Activated CD4-positive, alpha-beta memory T cell treated with anti-CD3 and anti-CD28 coated beads for 36 hours (primary cell): Measurements from ENCODE around the gene TENT5A. TPM values are rescaled to one million over a fixed set of nuclear protein-coding genes. Genes with fewer than 3 reads are reported as not detected.

ENCODE experiments used
- CTCF ChIA-PET: fragments of 350-600 bp; sonication (Branson Sonifier 250); formaldehyde crosslinking; loops from one replicate; lab custom pipeline; 2021; ENCODE audit warnings: antibody characterized with exemption, inconsistent platforms; lab: Charles Lee
- POLR2A ChIA-PET: fragments of 350-600 bp; sonication (Branson Sonifier 250); formaldehyde crosslinking; loops from one replicate; lab custom pipeline; 2021; ENCODE audit warnings: antibody characterized with exemption; lab: Charles Lee
- DNase-seq: peaks from one replicate; pipeline ENCODE4 v3.0.0-alpha.2; 2020
- H3K27ac Mint-ChIP-seq: one replicate; pipeline ENCODE4 v1.8.0; 2021; ENCODE audit warnings: mixed read lengths
- H3K27me3 Mint-ChIP-seq: one replicate; pipeline ENCODE4 v1.8.0; 2021; ENCODE audit warnings: mixed read lengths
- H3K36me3 Mint-ChIP-seq: one replicate; pipeline ENCODE4 v1.8.0; 2021; ENCODE audit warnings: mixed read lengths
- H3K4me1 Mint-ChIP-seq: one replicate; pipeline ENCODE4 v1.8.0; 2021; ENCODE audit warnings: low read depth, mixed read lengths
- H3K4me3 Mint-ChIP-seq: one replicate; pipeline ENCODE4 v1.8.0; 2021; ENCODE audit warnings: mild to moderate bottlenecking, mixed read lengths
- H3K9me3 Mint-ChIP-seq: one replicate; pipeline ENCODE4 v1.8.0; 2021; ENCODE audit warnings: mixed read lengths
- intact Hi-C: fragments of 100-400 bp; cut with micrococcal nuclease; formaldehyde crosslinking; loops from one replicate; pipeline ENCODE4 v1.15.1; 2023
- total RNA-seq, 2 experiments: library from RNA; stranded (reverse); gene quantifications; one replicate each; pipeline ENCODE4 v1.2.3, GENCODE V29; 2021

The TENT5A gene
- total RNA-seq: 1 to 10 TPM in 1 of 2 experiments, under 1 TPM in 1; 0.51 to 1.1 TPM

- peaks cover 17% of the 10 kb centered on the region for H3K27me3 Mint-ChIP-seq
- intact Hi-C loops: loop anchor here (1.0 to 5.0 kb wide), 9 partner anchors 20 to 1805 kb away; partner anchors contain the start of genes BCKDHB, ELOVL4, IBTK and TTK
- POLR2A ChIA-PET: interaction anchor here (0.8 kb wide), 1 partner anchor 25 kb away, joined by 3 read pairs; no protein-coding TSS in a partner anchor
These were observed at the start of gene TENT5A for GRCh38 chr6:81752084-81752920. TSS of gene TENT5A (minus strand) at chr6:81752681. CDS start at chr6:81752141, 540 bp downstream.

DNA sequence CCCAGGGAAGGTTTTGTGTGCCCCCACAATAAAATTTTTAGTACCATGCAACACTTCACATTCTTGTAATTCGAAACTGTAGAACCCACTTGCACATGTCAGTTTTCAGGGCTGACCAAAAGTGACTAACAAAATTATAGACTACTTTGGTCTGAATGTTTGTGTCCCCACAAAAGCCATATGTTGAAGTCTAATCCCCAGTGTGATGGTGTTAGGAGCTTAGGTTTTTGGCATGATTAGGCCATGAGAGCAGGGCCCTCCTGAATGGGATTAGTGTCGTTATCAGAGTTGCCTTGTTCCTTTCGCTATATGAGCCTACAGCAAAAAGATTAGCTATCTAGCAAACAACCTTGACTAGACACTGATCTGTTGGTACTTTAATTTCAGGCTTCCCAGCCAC, 49.0 kb upstream of the TENT5A start:
- CTCF ChIA-PET: no interaction called here
- POLR2A ChIA-PET: no interaction called here
- H3K4me3 Mint-ChIP-seq: no peak overlapping the region
- no peaks in the 10 kb centered on the region for H3K4me1 Mint-ChIP-seq
- peaks cover 3% of the 10 kb centered on the region for H3K27me3 Mint-ChIP-seq
- no peak for DNase-seq
- H3K9me3 Mint-ChIP-seq: no peaks in the 10 kb centered on the region
- no peaks in the 10 kb centered on the region for H3K36me3 Mint-ChIP-seq
- intact Hi-C loops: no loop called here
- H3K27ac Mint-ChIP-seq: no peak overlapping the region

More at GRCh38 chr6:81752084-81752920, at the start of gene TENT5A:
- peak within 1 kb of the TSS; percentile 85 for H3K4me3 Mint-ChIP-seq
- peak; percentile 89 for DNase-seq
- peaks cover 1% of the 10 kb centered on the region for H3K36me3 Mint-ChIP-seq
- peak within 1 kb of the TSS; percentile 72 for H3K27ac Mint-ChIP-seq
- peaks cover 33% of the 10 kb centered on the region for H3K4me1 Mint-ChIP-seq
- no peaks in the 10 kb centered on the region for H3K9me3 Mint-ChIP-seq
- CTCF ChIA-PET: interaction anchor here (0.7 to 2.3 kb wide), 5 partner anchors 25 to 1742 kb away, joined by 3 to 13 read pairs (median 3); no protein-coding TSS in a partner anchor

- Mint-ChIP-seq H3K9me3 (no peaks in the 10 kb centered on the region), H3K4me3 (no peak overlapping the region), H3K27ac (no peak overlapping the region), H3K36me3 (no peaks in the 10 kb centered on the region), H3K4me1 (no peaks in the 10 kb centered on the region), H3K27me3 (peaks cover 3% of the 10 kb centered on the region)
- ChIA-PET POLR2A (no interaction called here), CTCF (interaction anchor here (0.6 kb wide), 1 partner anchor 206 kb away, joined by 3 read pairs; no protein-coding TSS in a partner anchor)
- intact Hi-C loops: no loop called here
- DNase-seq: no peak
These were observed 48.2 kb upstream of the TENT5A start for GRCh38 chr6:81800666-81801065.

DNA sequence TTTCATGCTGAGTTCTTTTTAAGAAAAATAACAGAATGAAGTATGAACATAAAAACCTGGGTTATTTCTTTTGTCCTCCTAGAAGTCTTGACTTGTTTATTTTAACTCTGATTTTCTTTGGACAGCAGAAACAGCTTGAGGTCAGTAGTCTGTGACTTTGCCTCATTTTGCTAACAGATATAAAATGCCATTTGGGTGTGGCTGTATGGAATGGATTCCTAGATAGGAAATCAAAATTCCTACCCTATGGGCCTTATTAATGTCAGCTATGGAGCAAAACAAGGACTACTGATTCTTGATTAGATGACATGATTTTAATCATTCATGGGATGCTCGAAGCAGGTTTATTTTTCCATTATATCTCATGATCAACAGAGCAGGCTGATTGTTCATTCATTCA, 46.8 kb upstream of the TENT5A start:
- Mint-ChIP-seq H3K36me3 (no peaks in the 10 kb centered on the region), H3K4me3 (no peak overlapping the region), H3K27me3 (no peaks in the 10 kb centered on the region), H3K4me1 (no peaks in the 10 kb centered on the region), H3K27ac (no peak overlapping the region), H3K9me3 (no peaks in the 10 kb centered on the region)
- POLR2A ChIA-PET: no interaction called here
- intact Hi-C loops: no loop called here
- CTCF ChIA-PET: no interaction called here
- no peak for DNase-seq

DNA sequence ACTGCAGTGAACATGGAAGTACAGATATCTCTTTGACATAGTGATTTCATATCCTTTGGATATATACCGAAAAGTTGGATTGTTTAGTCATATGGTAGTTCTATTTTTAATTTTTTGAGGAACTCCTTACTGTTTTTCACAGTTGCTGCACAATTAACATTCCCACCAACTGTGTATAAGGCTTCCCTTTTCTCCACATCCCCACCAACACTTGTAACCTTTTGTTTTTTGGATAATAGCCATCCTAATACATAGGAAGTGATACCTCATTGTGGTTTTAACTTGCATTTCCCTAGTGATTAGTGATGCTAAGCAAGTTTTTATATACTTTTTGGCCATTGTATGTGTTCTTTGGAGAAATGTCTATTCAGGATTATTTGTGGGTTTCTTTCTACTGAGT, 45.1 kb upstream of the TENT5A start:
- CTCF ChIA-PET: no interaction called here
- Mint-ChIP-seq H3K27me3 (peaks cover 4% of the 10 kb centered on the region), H3K9me3 (no peaks in the 10 kb centered on the region), H3K4me1 (no peaks in the 10 kb centered on the region), H3K27ac (no peak overlapping the region), H3K36me3 (no peaks in the 10 kb centered on the region), H3K4me3 (no peak overlapping the region)
- POLR2A ChIA-PET: no interaction called here
- intact Hi-C loops: no loop called here
- no peak for DNase-seq

DNA sequence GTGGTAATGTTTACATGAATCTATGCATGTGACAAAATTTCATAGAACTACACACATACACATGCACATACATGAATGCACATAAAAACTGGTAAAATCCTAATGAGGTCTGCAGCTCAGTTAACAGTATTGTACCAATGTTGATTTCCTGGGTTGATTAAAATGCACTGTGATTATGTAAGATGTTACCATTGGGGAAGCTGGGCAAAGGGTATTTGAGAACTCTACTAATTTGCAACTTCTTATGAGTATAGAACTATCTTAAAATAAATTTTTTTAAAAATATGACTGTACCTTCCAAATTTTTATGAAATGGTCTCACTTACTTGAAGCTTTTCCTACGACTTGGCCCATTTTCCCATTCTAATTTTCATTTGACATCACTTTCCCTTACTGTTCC, 43.4 kb upstream of the TENT5A start:
- H3K27ac Mint-ChIP-seq: no peak overlapping the region
- no peak overlapping the region for H3K4me3 Mint-ChIP-seq
- no peaks in the 10 kb centered on the region for H3K4me1 Mint-ChIP-seq
- no peaks in the 10 kb centered on the region for H3K9me3 Mint-ChIP-seq
- H3K36me3 Mint-ChIP-seq: no peaks in the 10 kb centered on the region
- no peak for DNase-seq
- intact Hi-C loops: no loop called here
- CTCF ChIA-PET: no interaction called here
- POLR2A ChIA-PET: no interaction called here
- peaks cover 7% of the 10 kb centered on the region for H3K27me3 Mint-ChIP-seq

DNA sequence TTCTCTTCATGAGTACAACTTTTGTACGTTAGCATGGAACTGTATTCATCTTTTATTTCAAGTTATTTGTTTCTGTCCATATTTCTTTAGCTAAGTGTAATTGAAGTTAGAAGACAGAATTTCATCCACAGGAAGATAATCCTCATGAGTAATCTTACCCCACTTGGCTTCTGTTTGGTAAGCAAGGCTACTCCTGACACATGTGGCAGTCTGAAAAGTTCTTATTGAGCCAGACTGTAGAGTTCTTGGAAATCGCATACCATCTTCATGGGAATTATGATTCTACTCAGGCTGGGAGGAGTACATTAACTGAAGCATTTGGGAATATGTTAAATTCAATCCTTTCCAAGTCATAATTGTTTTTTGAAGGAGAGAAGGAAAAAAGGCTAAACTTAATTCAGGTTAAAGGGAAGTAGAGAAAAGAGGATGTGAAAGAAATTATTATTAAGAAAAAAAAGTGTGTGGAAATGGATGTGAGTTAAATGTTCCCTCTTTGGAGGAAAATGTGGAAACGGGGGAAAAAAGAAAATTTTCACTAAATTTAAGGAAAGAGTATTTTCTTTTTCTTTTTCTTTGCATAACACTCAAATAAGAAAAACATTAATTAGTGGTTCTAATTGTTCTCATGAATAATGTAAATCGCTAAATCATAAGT, 41.5 kb upstream of the TENT5A start:
- intact Hi-C loops: no loop called here
- CTCF ChIA-PET: no interaction called here
- peaks cover 7% of the 10 kb centered on the region for H3K27me3 Mint-ChIP-seq

GRCh38 chr6:81792826-81793225, 40.3 kb upstream of the TENT5A start:
- no peaks in the 10 kb centered on the region for H3K36me3 Mint-ChIP-seq
- intact Hi-C loops: no loop called here
- no peak overlapping the region for H3K4me3 Mint-ChIP-seq
- no peaks in the 10 kb centered on the region for H3K4me1 Mint-ChIP-seq
- no peak for DNase-seq
- H3K27me3 Mint-ChIP-seq: peaks cover 7% of the 10 kb centered on the region
- CTCF ChIA-PET: no interaction called here
- H3K27ac Mint-ChIP-seq: no peak overlapping the region
- no peaks in the 10 kb centered on the region for H3K9me3 Mint-ChIP-seq
- POLR2A ChIA-PET: no interaction called here

More for the DNA sequence above, 41.5 kb upstream of the TENT5A start:
- Mint-ChIP-seq H3K27ac (no peak overlapping the region), H3K4me3 (no peak overlapping the region), H3K4me1 (no peaks in the 10 kb centered on the region), H3K36me3 (no peaks in the 10 kb centered on the region), H3K9me3 (no peaks in the 10 kb centered on the region)
- POLR2A ChIA-PET: no interaction called here
- DNase-seq: no peak

DNA sequence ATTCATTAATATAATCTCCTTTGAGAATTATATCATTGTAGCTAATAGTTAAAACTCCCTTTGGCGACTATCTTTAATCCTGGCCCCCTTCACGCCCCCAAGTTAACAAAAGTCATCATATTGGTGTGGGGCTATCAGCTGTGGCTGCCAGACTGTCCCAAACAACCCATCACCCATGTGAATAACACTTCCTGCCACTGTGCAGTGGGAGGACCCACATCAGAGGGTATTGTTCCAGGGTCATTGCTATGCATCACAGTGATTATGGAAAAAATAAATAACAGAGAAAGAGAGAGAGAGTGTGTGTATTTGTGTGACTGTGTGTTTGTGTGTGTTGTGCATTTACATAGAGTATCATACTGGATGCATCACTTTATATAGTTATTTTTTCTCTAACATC, 39.3 kb upstream of the TENT5A start:
- Mint-ChIP-seq H3K27me3 (peaks cover 7% of the 10 kb centered on the region), H3K9me3 (no peaks in the 10 kb centered on the region), H3K4me1 (no peaks in the 10 kb centered on the region), H3K27ac (no peak overlapping the region), H3K4me3 (no peak overlapping the region), H3K36me3 (no peaks in the 10 kb centered on the region)
- ChIA-PET CTCF (no interaction called here), POLR2A (no interaction called here)
- no peak for DNase-seq
- intact Hi-C loops: no loop called here

GRCh38 chr6:81790034-81790433, 37.6 kb upstream of the TENT5A start:
- no peak for DNase-seq
- Mint-ChIP-seq H3K27me3 (peaks cover 7% of the 10 kb centered on the region), H3K4me1 (no peaks in the 10 kb centered on the region), H3K27ac (no peak overlapping the region), H3K9me3 (no peaks in the 10 kb centered on the region), H3K4me3 (no peak overlapping the region), H3K36me3 (no peaks in the 10 kb centered on the region)
- ChIA-PET CTCF (no interaction called here), POLR2A (no interaction called here)
- intact Hi-C loops: no loop called here

DNA sequence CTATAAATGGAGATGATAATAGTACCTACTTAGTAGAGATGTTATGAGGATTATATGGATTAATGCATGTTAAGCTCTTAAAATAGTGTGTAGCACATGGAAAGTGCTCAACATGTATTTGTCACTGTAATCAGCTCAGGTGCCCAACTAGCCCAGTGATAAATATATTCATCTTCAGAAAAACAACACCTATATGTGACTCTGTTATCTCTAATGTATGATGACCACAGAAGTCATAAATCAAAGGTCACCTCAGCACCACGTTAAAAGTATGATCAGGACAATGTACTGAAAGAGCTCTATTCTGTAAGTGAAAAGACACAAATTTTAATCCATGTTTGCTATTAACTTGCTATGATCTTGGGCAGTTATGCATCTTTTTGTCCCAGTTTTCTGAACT, 36.8 kb upstream of the TENT5A start:
- H3K27me3 Mint-ChIP-seq: peaks cover 7% of the 10 kb centered on the region
- H3K27ac Mint-ChIP-seq: no peak overlapping the region
- no peak for DNase-seq
- ChIA-PET CTCF (no interaction called here), POLR2A (no interaction called here)
- H3K36me3 Mint-ChIP-seq: no peaks in the 10 kb centered on the region
- intact Hi-C loops: no loop called here
- no peaks in the 10 kb centered on the region for H3K4me1 Mint-ChIP-seq
- no peaks in the 10 kb centered on the region for H3K9me3 Mint-ChIP-seq
- H3K4me3 Mint-ChIP-seq: no peak overlapping the region

GRCh38 chr6:81788748-81789147, 36.3 kb upstream of the TENT5A start:
- ChIA-PET POLR2A (no interaction called here), CTCF (no interaction called here)
- intact Hi-C loops: no loop called here
- no peak for DNase-seq
- Mint-ChIP-seq H3K4me1 (no peaks in the 10 kb centered on the region), H3K27me3 (peaks cover 5% of the 10 kb centered on the region), H3K27ac (no peak overlapping the region), H3K4me3 (no peak overlapping the region), H3K36me3 (no peaks in the 10 kb centered on the region), H3K9me3 (no peaks in the 10 kb centered on the region)
